HG02870 (cell line): ENCODE measurements around the gene LIAS.
"Not testable (repeated sequence)": the region's sequence is repeated elsewhere in the genome, so short reads cannot be mapped to it uniquely, and the experiment has no call there.

Experiments
- ATAC-seq: cut with Tn5 transposase; IDR thresholded peaks from one replicate; pipeline ENCODE4 v1.9.1; 2021; ENCODE audit warnings: mild to moderate bottlenecking, moderate library complexity; ENCODE audit not compliant: unreplicated experiment

LIAS gene

DNA sequence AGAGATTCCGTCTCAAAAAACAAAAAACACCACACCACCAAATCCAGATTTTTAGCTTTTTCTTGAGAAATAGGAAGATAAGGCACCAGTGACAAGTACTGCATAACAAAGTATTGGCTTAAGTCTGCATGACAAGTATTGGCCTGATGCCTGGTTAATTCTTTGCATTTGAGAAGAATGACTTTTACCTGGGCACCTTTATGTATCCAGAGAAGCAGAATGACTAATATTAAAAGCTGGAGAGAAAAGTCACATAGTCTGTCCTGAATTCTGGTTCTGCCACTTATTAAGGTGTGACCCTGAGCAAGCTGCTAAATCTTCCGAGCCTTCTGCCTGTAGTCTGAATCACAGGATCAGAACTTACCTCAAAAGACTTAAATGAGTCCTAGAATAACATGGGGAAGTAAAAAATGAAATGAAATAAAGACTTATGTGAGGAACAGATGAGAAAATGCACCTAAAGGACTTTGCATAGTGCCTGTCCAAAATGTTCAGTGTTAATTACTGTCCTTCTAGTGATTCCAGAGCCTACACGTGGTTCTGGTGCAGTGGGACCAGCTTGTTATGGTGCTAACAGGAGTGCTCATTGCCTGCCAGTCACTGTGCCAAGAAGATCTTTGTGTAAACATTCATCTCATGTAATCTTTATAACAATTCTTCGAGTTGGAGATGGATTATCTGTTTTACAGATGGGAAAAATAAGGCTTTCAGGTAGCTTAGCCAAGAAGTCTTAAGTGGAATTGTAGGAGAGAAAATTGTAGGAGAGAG is 36.8 kb downstream of the LIAS start:
- no peak for ATAC-seq

DNA sequence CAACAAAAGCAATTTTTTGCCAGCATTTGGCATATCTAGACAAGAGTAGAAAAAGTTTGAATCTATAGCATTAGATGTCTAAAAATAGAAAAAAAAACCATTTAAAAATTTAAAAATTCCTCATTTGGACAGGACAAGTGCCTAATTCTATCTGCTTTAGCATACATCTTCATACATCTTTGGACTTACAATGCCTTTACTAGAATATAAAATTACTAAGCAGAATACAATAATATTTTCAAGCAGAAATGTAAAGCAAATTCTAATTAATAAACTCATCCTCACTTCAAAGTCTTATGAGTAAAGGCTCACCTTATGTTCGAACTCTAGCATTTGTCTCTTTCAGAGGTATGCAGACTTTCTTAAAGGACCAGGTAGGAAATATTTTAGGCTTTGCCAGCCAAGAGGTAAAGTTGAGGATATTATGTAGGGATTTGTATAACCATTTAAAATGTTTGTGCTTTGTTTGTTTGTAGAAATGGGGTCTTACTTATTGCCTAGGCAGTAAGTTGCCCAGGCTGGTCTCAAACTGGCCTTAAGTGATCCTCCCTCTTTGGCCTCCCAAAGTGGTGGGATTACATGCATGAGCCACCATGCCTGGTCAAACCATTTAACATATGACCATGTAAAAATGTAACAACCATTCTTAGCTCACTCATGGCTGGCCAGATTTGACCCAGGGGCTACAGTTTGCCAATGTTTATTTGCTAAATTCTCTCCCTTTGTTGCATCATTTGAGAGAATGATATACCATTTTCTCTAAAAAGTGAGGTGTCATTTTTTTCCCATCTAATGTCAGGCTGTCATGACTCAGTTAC is 39.3 kb downstream of the LIAS start:
- no peak for ATAC-seq

DNA sequence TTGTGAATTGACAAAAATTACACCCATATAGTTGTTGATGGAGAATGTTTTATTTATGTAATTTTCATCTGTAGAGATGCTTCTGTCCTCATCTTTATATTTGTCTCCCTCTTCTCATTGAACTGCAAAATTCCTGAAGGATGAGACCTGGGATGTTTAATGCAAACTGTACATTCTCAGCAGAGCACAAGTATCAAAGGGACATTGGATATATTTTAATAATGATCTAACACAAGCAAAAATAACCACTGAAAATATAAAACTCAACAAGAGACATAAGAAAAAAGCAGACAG is 39.8 kb downstream of the LIAS start:
- no peak for ATAC-seq

DNA sequence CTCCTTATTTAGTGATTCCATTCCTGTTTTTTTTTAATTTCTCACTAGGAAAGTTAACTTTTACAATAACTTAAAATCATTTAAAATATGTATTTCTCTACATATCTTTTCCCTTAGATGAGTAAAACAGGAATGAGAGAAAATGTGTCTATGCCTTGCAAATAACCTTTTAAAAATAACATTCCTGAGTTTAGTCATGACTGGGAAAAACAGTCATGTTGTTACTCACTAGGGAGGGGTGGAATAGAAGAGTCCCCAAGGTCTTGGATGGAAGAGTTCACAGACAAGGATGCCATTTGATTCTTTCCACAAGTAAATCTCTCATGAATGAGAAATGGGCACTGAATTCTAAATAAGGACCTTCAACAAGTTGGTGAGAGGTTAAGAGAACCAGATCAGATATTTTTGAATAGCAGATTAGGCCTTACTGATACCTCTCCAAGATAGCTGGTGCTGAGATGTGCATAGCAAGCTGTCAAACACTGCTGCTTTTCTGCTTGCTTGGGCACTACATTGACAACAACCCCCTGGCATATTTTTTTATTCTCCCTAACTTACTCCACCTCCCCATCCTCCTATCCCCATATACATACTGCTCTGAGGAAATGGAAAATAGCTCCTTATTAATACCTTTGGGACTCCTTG is 43.3 kb downstream of the LIAS start:
- ATAC-seq = no peak

DNA sequence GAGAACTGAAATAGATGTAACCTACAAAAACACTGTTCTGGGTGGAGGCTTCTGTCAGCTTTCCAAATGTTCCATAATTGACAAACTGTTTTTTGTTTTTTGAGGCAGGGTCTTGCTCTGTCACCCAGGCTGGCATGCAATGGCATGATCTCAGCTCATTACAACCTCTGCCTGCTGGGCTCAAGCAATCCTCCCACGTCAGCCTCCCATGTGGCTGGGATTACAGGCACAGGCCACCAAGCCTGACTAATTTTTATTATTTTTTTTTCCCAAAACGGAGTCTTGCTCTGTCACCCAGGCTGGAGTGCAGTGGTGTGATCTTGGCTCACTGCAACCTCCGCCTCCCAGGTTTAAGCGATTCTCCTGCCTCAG is 43.8 kb downstream of the LIAS start:
- ATAC-seq = not testable (repeated sequence)

DNA sequence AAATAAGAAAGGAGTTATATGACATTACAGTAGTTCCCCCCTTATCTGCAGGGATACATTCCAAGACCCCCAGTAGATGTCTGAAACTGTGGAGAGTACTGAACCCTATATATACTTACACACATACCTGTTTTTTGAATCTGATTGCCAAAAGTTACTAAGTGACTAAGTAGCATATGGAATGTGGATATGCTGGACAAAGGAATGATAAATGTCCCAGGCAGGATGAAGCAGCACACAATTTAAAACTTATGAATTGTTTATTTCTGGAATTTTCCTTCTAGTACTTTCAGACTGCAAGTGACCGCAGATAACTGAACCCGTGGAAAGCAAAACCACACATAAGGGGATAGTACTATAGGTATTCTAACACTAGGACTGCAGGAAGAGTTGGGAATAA is 45.7 kb downstream of the LIAS start:
- ATAC-seq = no peak

DNA sequence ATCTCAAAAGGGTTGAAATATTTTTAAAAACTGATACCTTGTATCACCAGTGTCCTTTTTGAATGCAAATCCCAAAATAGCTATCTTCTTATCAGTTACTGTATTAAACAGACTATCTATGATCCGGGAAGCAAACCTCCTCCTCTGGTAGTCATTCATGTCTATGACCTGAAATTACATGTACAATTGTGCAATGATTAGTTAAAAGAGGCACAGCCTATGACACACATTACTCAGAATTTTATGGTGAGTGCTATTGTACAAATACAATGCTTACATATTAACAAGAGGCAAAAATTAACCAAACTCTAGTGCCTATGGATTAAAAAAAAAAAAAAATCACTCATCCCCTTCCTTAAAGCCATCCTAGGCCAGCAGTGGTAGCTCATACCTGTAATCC is 46.7 kb downstream of the LIAS start:
- no peak for ATAC-seq

DNA sequence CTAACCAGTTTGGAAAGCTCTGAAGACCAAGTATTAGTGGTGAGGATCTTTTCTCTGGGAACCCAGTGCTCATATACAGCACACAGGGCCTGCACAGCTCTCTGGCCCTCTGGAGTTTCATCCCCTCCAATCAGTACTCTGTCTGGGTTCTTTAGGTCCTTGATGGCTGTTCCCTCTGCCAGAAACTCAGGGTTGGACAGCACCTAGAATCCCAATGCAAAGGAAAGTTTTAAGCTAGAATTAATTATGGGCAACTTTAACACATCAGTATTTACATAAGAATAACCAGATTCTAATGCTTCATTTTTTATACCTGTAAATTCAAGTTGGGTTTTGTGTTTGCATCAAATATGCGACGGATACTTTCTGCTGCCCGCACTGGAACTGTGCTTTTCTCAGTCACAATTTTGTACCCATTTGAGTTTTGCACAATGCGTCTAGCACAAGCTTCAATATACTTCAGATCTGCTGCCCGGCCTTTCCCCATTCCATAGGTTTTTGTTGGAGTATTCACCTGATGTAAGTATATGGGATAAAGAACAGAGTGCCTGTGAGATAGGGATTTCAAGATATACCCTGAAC is 51.6 kb downstream of the LIAS start:
- no peak for ATAC-seq

DNA sequence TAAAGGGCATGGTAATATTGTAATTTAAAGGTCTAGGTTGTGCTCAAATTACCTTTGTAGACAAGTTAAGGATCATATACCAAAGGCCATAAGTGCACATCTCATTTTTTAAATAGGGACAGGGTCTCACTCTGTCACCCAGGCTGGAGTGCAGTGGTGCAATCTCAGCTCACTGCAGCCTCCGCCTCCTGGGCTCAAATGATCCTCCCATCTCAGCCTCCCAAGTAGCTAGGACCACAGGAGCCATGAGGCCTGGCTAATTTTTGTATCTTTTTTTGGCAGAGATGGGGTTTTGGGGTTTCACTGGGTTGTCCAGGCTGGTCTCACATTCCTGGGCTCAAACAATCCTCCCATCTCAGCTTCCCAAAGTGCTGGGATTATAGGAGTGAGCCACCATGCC is 55.4 kb downstream of the LIAS start:
- ATAC-seq = not testable (repeated sequence)

DNA sequence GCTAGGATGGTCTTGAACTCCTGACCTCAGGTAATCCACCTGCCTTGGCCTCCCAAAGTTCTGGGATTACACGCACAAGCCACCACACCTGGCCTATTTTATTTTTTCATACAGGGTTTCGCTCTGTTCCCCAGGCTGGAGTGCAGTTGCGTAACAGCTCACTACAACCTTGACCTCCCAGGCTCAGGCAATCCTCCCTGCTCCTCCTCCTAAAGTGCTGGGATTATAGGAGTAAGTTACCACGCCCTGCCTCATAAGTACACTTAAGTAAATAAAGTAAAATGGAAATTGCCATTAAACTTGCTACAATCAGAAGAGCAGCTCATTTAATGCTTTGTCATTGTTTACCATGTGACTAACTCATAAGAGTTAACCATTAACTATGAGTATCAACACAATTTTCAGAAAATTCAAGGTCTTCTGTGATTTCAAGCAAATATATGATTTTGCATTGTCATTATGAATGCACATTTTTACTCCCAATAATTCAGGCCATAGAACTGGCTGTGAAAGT is 56.1 kb downstream of the LIAS start:
- ATAC-seq = no peak

DNA sequence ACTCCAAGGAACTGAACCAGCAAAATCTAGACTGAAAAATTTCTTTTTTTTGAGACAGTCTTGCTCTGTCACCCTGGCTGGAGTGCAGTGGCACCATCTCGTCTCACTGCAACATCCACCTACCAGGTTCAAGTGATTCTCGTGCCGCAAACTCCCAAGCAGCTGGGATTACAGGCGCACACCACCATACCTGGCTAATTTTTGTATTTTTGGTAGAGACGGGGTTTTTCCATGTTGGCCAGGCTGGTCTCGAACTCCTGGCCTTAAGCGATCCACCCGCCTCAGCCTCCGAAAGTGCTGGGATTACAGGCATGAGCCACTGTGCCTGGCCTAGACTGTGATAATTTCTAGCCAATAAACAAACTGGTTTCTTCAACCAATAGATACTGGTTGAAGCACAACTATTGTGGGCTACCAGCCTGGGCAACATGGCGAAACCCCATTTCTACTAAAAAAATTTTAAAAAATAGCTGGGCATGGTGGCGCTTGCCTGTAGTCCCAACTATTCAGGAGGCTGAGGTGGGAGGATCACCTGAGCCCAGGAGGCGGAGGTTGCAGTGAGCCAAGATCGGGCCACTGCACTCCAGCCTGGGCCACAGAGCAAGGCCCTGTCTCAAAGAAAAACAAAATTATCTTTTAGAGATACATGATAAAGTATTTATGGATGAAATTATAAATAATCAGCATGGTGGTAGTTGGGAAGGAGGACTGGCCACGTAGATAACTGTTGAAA is 57.0 kb downstream of the LIAS start:
- not testable (repeated sequence) for ATAC-seq

DNA sequence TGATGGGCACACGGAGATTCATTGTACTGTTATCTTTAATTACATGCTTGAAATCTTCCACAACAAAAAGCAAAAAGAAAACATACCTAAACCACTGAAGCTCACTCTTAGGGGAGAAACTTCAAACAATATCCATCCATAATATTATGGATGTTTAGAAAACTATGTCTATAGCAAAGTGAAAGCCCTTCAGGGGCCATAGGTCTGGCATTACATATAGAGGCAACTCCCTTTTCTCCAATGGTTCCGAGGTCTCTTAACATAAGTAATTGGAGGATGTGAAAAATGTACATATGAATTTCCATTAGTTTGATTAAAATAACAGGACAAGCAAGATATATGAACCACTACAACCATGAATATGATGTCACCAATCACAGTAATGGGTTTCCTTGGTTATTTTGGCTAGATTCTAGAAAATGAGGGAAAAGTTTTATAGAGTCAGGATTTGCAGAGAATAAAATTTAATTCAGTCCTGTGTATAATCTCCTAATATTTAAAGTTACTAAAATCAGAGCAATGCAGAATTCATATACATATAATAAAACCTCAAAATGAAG is 57.6 kb downstream of the LIAS start:
- no peak for ATAC-seq

DNA sequence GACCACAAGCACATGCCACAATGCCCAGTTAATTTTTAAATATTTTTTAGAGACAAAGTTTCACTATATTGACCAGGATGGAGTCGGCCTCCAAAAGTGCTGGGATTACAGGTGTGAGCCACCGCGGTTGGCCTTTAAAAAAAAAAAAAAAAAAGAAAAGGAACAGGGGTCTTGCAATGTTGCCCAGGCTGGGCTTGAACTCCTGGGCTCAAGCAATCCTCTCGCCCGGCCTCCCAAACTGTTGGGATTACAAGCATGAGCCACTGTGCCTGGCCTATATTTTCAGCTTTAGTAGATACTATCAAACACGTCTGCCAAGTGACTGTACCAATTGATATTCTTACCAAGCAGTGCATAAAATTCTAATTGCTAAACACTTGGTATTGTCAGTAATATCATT is 59.6 kb downstream of the LIAS start:
- no peak for ATAC-seq

DNA sequence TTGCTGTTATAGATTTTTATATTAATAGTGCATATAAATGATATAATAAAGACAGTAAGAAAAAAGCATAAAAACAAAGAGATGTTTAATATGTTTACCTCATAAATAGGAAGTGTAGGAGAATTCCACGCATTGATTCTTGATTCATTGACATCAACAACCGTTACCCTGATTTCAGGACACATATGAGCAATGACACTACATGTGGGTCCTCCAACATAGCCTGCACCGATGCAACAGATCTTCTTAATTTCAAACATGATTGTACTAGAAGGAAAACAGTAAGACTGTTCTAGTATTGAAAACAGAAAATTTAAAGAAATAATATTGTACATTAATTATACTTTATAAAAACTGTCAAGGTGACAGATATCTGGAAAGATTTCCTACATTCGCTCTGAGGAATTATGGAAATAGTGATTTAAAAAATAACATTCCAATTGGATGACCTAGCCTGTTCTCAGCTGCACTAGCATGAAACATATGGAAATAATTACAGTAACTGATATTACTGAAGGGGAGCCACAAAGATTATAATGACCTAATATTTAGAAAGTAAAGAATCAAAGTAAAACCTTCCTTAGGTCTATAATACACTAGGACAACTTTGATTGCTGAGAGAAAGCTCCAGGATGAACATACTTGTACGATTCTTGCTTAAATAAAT is 62.5 kb downstream of the LIAS start:
- ATAC-seq = no peak

DNA sequence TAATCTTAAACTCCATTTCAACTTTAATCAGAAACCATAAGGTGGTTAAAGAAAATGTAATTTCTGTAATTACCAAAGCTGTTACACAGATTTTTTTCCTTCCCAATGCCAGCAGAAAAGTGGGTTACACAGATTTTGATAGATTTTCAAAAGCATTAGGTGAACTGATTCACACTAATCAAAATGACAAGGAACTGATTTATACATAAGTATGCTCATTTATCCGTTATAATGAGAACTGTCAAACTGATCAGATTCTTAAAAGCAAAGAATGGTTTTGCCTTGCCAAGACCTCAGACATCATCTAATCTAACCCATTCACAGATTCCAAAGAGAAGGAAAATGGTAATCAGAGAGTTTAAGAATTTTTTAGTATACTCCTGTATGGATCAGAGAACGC is 63.2 kb downstream of the LIAS start:
- ATAC-seq = no peak

DNA sequence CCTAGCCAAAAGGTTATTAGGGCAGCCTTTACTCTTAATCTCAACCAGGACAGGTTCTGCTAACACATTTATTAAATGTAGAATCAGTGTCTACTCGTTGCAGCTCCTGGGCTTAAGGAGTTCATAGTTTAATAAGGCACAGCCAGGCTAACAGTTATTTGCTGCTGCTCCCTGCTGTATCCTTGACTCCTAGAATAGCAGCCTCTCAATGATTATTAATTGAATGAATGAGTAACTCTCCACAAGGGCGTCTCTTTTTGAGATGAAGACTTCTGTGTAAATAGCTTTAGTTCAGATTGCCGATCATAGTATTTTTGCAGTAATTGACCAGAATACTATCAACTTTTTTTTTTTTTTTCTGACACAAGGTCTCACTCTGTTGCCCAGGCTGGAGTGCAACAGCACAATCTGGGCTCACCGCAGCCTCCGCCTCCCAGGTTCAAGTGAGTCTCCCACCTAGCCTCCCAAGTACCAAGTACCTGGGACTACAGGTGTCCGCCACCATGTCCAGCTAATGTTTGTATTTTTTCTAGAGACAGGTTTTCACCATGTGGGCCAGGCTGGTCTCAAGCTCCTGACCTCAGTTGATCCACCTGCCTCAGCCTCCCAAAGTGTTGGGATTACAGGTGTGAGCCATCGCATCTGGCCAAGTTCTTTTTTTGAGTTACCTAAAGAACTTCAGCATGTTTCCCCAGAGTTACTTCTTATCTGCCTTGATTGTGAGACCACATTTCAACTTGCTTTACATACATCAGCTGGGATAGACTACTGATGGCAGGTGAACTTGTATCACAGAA is 65.5 kb downstream of the LIAS start:
- no peak for ATAC-seq

DNA sequence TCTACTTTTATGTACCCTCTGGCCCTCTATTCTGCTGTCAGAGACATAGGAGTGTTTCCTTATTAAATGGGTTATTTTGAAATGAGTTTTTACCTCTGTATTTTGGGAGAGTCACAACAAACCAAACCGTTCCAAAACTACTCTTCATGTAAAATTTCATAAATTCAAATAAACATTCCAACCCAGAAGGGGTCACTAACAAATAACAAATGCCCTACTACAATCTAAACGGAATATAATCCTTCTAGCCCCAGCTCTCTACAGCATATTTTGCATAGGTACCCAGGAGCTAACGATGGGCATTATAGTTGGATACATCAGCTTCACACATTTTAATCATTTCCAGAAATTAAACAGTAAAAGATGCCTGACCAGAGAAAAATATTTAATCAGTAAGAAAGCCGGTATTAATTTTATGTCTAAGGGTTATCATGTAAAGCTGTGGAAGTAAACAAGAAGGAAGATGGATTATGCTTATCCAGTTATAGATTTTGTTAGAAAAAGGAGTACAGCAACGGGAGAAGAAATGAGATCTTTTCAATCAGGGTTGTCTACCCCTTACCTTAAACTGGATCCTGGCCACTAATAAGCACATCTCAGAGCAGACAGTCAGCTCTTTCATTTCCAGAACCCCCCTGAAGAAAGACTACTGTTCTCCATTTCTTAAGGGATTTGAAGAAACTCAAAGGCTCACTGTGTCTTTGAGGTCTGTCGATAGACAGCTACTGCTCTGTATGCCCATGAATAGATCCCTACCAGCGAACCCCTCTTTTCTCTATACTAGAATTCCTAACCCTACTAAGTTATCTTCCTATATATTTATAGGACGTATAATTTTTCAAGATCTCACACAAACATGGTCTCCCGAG is 67.2 kb downstream of the LIAS start:
- no peak for ATAC-seq

DNA sequence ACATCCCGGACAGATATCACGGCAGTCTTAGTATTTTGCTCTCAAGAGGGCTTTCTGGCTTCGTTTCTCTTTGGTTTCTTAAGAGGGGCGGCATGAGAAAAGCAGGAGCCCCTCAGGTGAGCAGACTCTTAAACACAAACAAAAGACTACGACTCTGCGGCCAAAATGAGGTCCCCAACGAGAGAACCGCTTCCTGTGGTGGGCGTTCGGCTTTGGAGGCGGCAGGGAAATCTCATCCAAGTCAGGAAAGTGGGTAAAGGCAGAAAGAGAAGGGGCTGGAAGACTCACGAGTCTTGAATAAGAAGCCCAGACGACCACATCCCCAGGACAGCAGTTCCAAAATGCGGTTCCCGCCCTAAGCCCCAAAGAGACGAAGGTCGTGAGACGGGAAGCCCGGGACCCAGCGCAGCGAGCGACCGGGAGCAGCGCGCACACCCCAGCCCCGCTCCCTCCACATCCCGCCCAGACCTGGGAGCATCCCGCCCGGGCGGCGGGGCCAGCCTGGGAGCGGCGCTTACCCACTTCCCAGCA is 68.0 kb downstream of the LIAS start:
- peak; percentile 11 for ATAC-seq
